GM12865 (cell line): ENCODE measurements around the gene TRUB2.

Source experiments
- DNase-seq: peaks from one replicate; pipeline ENCODE4 v3.0.0; 2010; ENCODE audit warnings: low read depth
- H3K4me3 ChIP-seq: 2 replicates; pipeline ENCODE4 v1.5.1; 2011; ENCODE audit warnings: mild to moderate bottlenecking, low read depth, low read length, control low read depth
- CTCF ChIP-seq: IDR thresholded peaks from 2 replicates; pipeline ENCODE4 v1.5.1; 2011; ENCODE audit warnings: low read length, control low read depth, low read depth, inconsistent platforms; ENCODE audit not compliant: insufficient read depth; ENCODE audit errors: missing control alignments

TRUB2 gene

GRCh38 chr9:128276574-128277270, 45.5 kb downstream of the TRUB2 start:
- TF ChIP-seq CTCF = no peak
- peak overlapping the region; percentile 63 for H3K4me3 ChIP-seq
- peak; percentile 18 for DNase-seq

GRCh38 chr9:128276008-128276573, 46.2 kb downstream of the TRUB2 start, which contains the start of gene SWI5:
Gene SWI5, plus strand, starts transcription at chr9:128276276.
- no peak for TF ChIP-seq CTCF
- peak; percentile 100 for DNase-seq
- peak within 1 kb of the TSS; percentile 95 for H3K4me3 ChIP-seq

- no peak for TF ChIP-seq CTCF
- peak; percentile 33 for DNase-seq
- peak within 1 kb of the TSS; percentile 95 for H3K4me3 ChIP-seq
Observed at GRCh38 chr9:128275198-128276007, 46.8 kb downstream of the TRUB2 start, which contains the start of gene GOLGA2. Gene GOLGA2, minus strand, starts transcription at chr9:128276007. Its CDS starts 31 bp downstream, at chr9:128275976.

- no peak for DNase-seq
- no peak for TF ChIP-seq CTCF
- H3K4me3 ChIP-seq = no peak overlapping the region
Observed at GRCh38 chr9:128274245-128274644, 48.0 kb downstream of the TRUB2 start.

- no peak for DNase-seq
- no peak overlapping the region for H3K4me3 ChIP-seq
Observed at GRCh38 chr9:128271512-128271911, 50.7 kb downstream of the TRUB2 start.

GRCh38 chr9:128271112-128271511, 51.1 kb downstream of the TRUB2 start:
- no peak for TF ChIP-seq CTCF
- DNase-seq = no peak
- no peak overlapping the region for H3K4me3 ChIP-seq

More at GRCh38 chr9:128271512-128271911, 50.7 kb downstream of the TRUB2 start:
- no peak for TF ChIP-seq CTCF
